ENCODE results near the gene DPYSL3.

DPYSL3 gene

GRCh38 chr5:147348451-147348850 lies 161.4 kb downstream of the DPYSL3 start:
- no peak overlapping the region for H3K27ac ChIP-seq (ENCODE audit: poor library complexity, severe bottlenecking)
- TF ChIP-seq CTCF (IDR thresholded peaks at IDR 0.05; ENCODE audit: poor library complexity, severe bottlenecking) = no peak
- no peaks in the 10 kb centered on the region for H3K36me3 ChIP-seq (ENCODE audit: low read depth)
- no peaks in the 10 kb centered on the region for H3K27me3 ChIP-seq (ENCODE audit: insufficient read depth, poor library complexity, severe bottlenecking)
- H3K9me3 ChIP-seq (ENCODE audit: severe bottlenecking) = no peaks in the 10 kb centered on the region
- peaks cover 7% of the 10 kb centered on the region for H3K4me1 ChIP-seq (ENCODE audit: insufficient read depth, poor library complexity, severe bottlenecking)
- DNase-seq (ENCODE audit: low spot score) (no peak), ATAC-seq (ENCODE audit: low read depth) (peak; percentile 11; the same call in 1 of the 3 replicates)
- H3K4me3 ChIP-seq (ENCODE audit: severe bottlenecking) = no peak overlapping the region

- no peaks in the 10 kb centered on the region for H3K27me3 ChIP-seq (ENCODE audit: insufficient read depth, poor library complexity, severe bottlenecking)
- no peak for DNase-seq (ENCODE audit: low spot score)
- no peak for TF ChIP-seq CTCF (IDR thresholded peaks at IDR 0.05; ENCODE audit: poor library complexity, severe bottlenecking)
- no peak overlapping the region for H3K27ac ChIP-seq (ENCODE audit: poor library complexity, severe bottlenecking)
- no peaks in the 10 kb centered on the region for H3K9me3 ChIP-seq (ENCODE audit: severe bottlenecking)
- no peak overlapping the region for H3K4me3 ChIP-seq (ENCODE audit: severe bottlenecking)
- peaks cover 7% of the 10 kb centered on the region for H3K4me1 ChIP-seq (ENCODE audit: insufficient read depth, poor library complexity, severe bottlenecking)
- ATAC-seq (ENCODE audit: low read depth) = peak; percentile 78
- no peaks in the 10 kb centered on the region for H3K36me3 ChIP-seq (ENCODE audit: low read depth)
Measured at GRCh38 chr5:147348046-147348445, 161.8 kb downstream of the DPYSL3 start.

GRCh38 chr5:147346006-147346561 lies 163.8 kb downstream of the DPYSL3 start:
- Histone ChIP-seq H3K9me3 (ENCODE audit: severe bottlenecking) (no peaks in the 10 kb centered on the region), H3K27ac (ENCODE audit: poor library complexity, severe bottlenecking) (no peak overlapping the region), H3K4me3 (ENCODE audit: severe bottlenecking) (no peak overlapping the region), H3K36me3 (ENCODE audit: low read depth) (no peaks in the 10 kb centered on the region), H3K4me1 (ENCODE audit: insufficient read depth, poor library complexity, severe bottlenecking) (peaks cover 7% of the 10 kb centered on the region), H3K27me3 (ENCODE audit: insufficient read depth, poor library complexity, severe bottlenecking) (no peaks in the 10 kb centered on the region)
- ATAC-seq (ENCODE audit: low read depth) (no peak), DNase-seq (ENCODE audit: low spot score) (no peak)
- TF ChIP-seq CTCF (IDR thresholded peaks at IDR 0.05; ENCODE audit: poor library complexity, severe bottlenecking) = peak; percentile 9

- Histone ChIP-seq H3K36me3 (ENCODE audit: low read depth) (no peaks in the 10 kb centered on the region), H3K27me3 (ENCODE audit: insufficient read depth, poor library complexity, severe bottlenecking) (no peaks in the 10 kb centered on the region), H3K4me1 (ENCODE audit: insufficient read depth, poor library complexity, severe bottlenecking) (peaks cover 7% of the 10 kb centered on the region), H3K27ac (ENCODE audit: poor library complexity, severe bottlenecking) (no peak overlapping the region), H3K4me3 (ENCODE audit: severe bottlenecking) (no peak overlapping the region), H3K9me3 (ENCODE audit: severe bottlenecking) (no peaks in the 10 kb centered on the region)
- DNase-seq (ENCODE audit: low spot score) (no peak), ATAC-seq (ENCODE audit: low read depth) (no peak)
- no peak for TF ChIP-seq CTCF (IDR thresholded peaks at IDR 0.05; ENCODE audit: poor library complexity, severe bottlenecking)
Measured at GRCh38 chr5:147344861-147345260, 165.0 kb downstream of the DPYSL3 start.

GRCh38 chr5:147341345-147341744 lies 168.5 kb downstream of the DPYSL3 start:
- no peak for DNase-seq (ENCODE audit: low spot score)
- H3K9me3 ChIP-seq (ENCODE audit: severe bottlenecking) = no peaks in the 10 kb centered on the region
- ATAC-seq (ENCODE audit: low read depth) = no peak
- no peaks in the 10 kb centered on the region for H3K27me3 ChIP-seq (ENCODE audit: insufficient read depth, poor library complexity, severe bottlenecking)
- H3K4me1 ChIP-seq (ENCODE audit: insufficient read depth, poor library complexity, severe bottlenecking) = no peaks in the 10 kb centered on the region
- H3K4me3 ChIP-seq (ENCODE audit: severe bottlenecking) = no peak overlapping the region
- TF ChIP-seq CTCF (IDR thresholded peaks at IDR 0.05; ENCODE audit: poor library complexity, severe bottlenecking) = no peak
- H3K36me3 ChIP-seq (ENCODE audit: low read depth) = no peaks in the 10 kb centered on the region
- H3K27ac ChIP-seq (ENCODE audit: poor library complexity, severe bottlenecking) = no peak overlapping the region
